AG04450 (cell line): ENCODE results near the gene ZBTB20. TPM values are rescaled to one million over a fixed set of nuclear protein-coding genes. Genes with fewer than 3 reads are reported as not detected.

Experiments
- CTCF ChIA-PET: fragments of 300-600, 350-600 bp; formaldehyde crosslinking; extraction: SDS; loops from one replicate; lab custom pipeline; 2022; ENCODE audit warnings: antibody characterized with exemption, inconsistent platforms; lab: Charles Lee
- POLR2A ChIA-PET: fragments of 350-600 bp; formaldehyde crosslinking; extraction: SDS; loops from one replicate; lab custom pipeline; 2021; ENCODE audit warnings: antibody characterized with exemption, inconsistent platforms; lab: Yijun Ruan, JAX
- DNase-seq: peaks from one replicate; pipeline ENCODE4 v3.0.0-alpha.2; 2011; ENCODE audit warnings: low read depth, low spot score
- H3K27ac ChIP-seq: one replicate; pipeline ENCODE4 v1.5.1; 2012; ENCODE audit warnings: low read depth, low read length, control low read depth
- H3K27me3 ChIP-seq: one replicate; pipeline ENCODE4 v1.6.0; 2012; ENCODE audit warnings: low read length; ENCODE audit not compliant: control insufficient read depth, insufficient read depth
- H3K4me3 ChIP-seq: 2 replicates; pipeline ENCODE4 v1.5.1; 2011; ENCODE audit warnings: mild to moderate bottlenecking, low read depth, low read length, control low read depth
- H3K9me3 ChIP-seq: 2 replicates; pipeline ENCODE4 v1.5.1; 2012; ENCODE audit warnings: low read length; ENCODE audit not compliant: control insufficient read depth, insufficient read depth
- polyA plus RNA-seq: library from polyadenylated mRNA; depleted of rRNA; stranded (reverse); fragments of >200 nt; gene quantifications from 2 replicates; pipeline ENCODE4 v1.2.3, GENCODE V29; 2011
- TF ChIP-seq, protein P1 (sequence below): IDR thresholded peaks from 2 replicates; pipeline ENCODE4 v1.5.1; 2011; ENCODE audit warnings: low read depth, low read length, control low read depth, inconsistent platforms

ZBTB20 gene
- polyA plus RNA-seq, 1 experiment: 3.0 TPM

GRCh38 chr3:114973536-114973935 is 173.6 kb downstream of the ZBTB20 start:
- H3K27me3 ChIP-seq: no peaks in the 10 kb centered on the region
- no peaks in the 10 kb centered on the region for H3K9me3 ChIP-seq
- no peak for DNase-seq
- ChIA-PET POLR2A (no interaction called here), CTCF (interaction anchor here (0.6 kb wide), 2 partner anchors 59 to 1135 kb away, joined by 3 to 4 read pairs; partner anchors contain the start of gene GRAMD1C)
- TF ChIP-seq, protein P1, sequence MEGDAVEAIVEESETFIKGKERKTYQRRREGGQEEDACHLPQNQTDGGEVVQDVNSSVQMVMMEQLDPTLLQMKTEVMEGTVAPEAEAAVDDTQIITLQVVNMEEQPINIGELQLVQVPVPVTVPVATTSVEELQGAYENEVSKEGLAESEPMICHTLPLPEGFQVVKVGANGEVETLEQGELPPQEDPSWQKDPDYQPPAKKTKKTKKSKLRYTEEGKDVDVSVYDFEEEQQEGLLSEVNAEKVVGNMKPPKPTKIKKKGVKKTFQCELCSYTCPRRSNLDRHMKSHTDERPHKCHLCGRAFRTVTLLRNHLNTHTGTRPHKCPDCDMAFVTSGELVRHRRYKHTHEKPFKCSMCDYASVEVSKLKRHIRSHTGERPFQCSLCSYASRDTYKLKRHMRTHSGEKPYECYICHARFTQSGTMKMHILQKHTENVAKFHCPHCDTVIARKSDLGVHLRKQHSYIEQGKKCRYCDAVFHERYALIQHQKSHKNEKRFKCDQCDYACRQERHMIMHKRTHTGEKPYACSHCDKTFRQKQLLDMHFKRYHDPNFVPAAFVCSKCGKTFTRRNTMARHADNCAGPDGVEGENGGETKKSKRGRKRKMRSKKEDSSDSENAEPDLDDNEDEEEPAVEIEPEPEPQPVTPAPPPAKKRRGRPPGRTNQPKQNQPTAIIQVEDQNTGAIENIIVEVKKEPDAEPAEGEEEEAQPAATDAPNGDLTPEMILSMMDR: no peak
- H3K4me3 ChIP-seq: no peak overlapping the region
- H3K27ac ChIP-seq: no peak overlapping the region

GRCh38 chr3:114967168-114967567 is 179.9 kb downstream of the ZBTB20 start:
- ChIA-PET POLR2A (no interaction called here), CTCF (no interaction called here)
- no peak for DNase-seq
- Histone ChIP-seq H3K27me3 (no peaks in the 10 kb centered on the region), H3K9me3 (no peaks in the 10 kb centered on the region), H3K4me3 (no peak overlapping the region), H3K27ac (no peak overlapping the region)
- TF ChIP-seq, protein P1: no peak

GRCh38 chr3:114962189-114962588 is 184.9 kb downstream of the ZBTB20 start:
- H3K27ac ChIP-seq: no peak overlapping the region

DNA sequence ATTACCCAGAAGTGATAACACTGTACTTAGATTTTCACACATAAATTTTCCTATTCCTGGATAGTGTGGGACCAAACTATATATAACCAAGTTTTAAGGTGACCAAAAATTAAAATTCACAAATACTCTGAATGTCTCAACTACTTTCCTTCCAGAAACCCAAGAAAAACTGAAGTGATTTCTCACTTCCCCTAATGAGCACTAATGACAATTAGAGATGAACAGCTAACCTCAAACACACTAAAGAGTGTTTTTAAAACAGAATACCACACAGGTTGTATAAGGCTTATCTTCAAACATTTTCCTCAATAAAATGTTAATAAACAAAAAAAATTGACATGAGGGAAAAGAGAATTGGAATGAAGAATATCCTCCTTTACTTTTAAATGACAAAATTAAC is 188.2 kb downstream of the ZBTB20 start:
- Histone ChIP-seq H3K4me3 (no peak overlapping the region), H3K27me3 (no peaks in the 10 kb centered on the region), H3K27ac (no peak overlapping the region), H3K9me3 (no peaks in the 10 kb centered on the region)
- TF ChIP-seq, protein P1: no peak
- DNase-seq: no peak
- ChIA-PET CTCF (no interaction called here), POLR2A (no interaction called here)

More at GRCh38 chr3:114962189-114962588, 184.9 kb downstream of the ZBTB20 start:
- Histone ChIP-seq H3K4me3 (no peak overlapping the region), H3K27me3 (no peaks in the 10 kb centered on the region), H3K9me3 (no peaks in the 10 kb centered on the region)
- ChIA-PET POLR2A (no interaction called here), CTCF (interaction anchor here (0.5 kb wide), 1 partner anchor 30 kb away, joined by 3 read pairs; no protein-coding TSS in a partner anchor)
- no peak for DNase-seq
- TF ChIP-seq, protein P1: no peak

GRCh38 chr3:114953800-114954199 is 193.3 kb downstream of the ZBTB20 start:
- TF ChIP-seq, protein P1: no peak
- CTCF ChIA-PET: no interaction called here
- H3K4me3 ChIP-seq: no peak overlapping the region
- no peak for DNase-seq
- H3K27ac ChIP-seq: no peak overlapping the region
- H3K27me3 ChIP-seq: no peaks in the 10 kb centered on the region
- H3K9me3 ChIP-seq: no peaks in the 10 kb centered on the region
- POLR2A ChIA-PET: no interaction called here
